Skeletal muscle tissue (tissue), 4 donors: ENCODE data around the gene TRMT44. TPM values are rescaled to one million over a fixed set of nuclear protein-coding genes. Genes with fewer than 3 reads are reported as not detected.
A peak's percentile ranks its signal among the peaks of the same experiment; 100 is the strongest.

Experiments used
- H3K27ac ChIP-seq: one replicate; pipeline ENCODE4 v1.7.0; 2013; ENCODE audit warnings: mild to moderate bottlenecking, low read depth, low read length, inconsistent platforms
- H3K27me3 ChIP-seq, 3 donors: one replicate each; pipeline ENCODE4 v1.7.0; 2013; ENCODE audit warnings: low read length in 3 of 3; ENCODE audit not compliant: control insufficient read depth in 3 of 3, insufficient read depth in 3 of 3
- H3K36me3 ChIP-seq, 3 donors: one replicate each; pipeline ENCODE4 v1.7.0; 2013; ENCODE audit warnings: low read length in 3 of 3; ENCODE audit not compliant: control insufficient read depth in 3 of 3, insufficient read depth in 3 of 3
- H3K4me1 ChIP-seq, 3 donors: one replicate each; pipeline ENCODE4 v1.7.0; 2013; ENCODE audit warnings: low read length in 3 of 3, mild to moderate bottlenecking in 3 of 3; ENCODE audit not compliant: control insufficient read depth in 3 of 3, insufficient read depth in 3 of 3
- H3K4me3 ChIP-seq, 3 donors: one replicate each; pipeline ENCODE4 v1.7.0; 2013; ENCODE audit warnings: low read length in 3 of 3
- H3K9ac ChIP-seq, 3 donors: one replicate each; pipeline ENCODE4 v1.7.0; 2013; ENCODE audit warnings: low read length in 3 of 3, mild to moderate bottlenecking in 3 of 3, moderate library complexity in 2 of 3, low read depth in 1 of 3
- H3K9me3 ChIP-seq, 3 donors: one replicate each; pipeline ENCODE4 v1.7.0; 2013; ENCODE audit warnings: low read length in 3 of 3; ENCODE audit not compliant: control insufficient read depth in 3 of 3
- total RNA-seq: library from RNA; depleted of rRNA; stranded (reverse); fragments of >200 nt; gene quantifications from one replicate; pipeline ENCODE4 v1.2.3, GENCODE V29; 2014
- donor health status: Osteomylitis.

Gene TRMT44
- total RNA-seq, 1 donor from 2014 or later, result 11.0 TPM

GRCh38 chr4:8398347-8398746, 42.2 kb upstream of the TRMT44 start:
- Histone ChIP-seq H3K36me3 (peaks cover 25 to 31% (median 31%) of the 10 kb centered on the region in 3 donors), H3K4me3 (no peak overlapping the region), H3K4me1 (peaks cover 22 to 32% (median 32%) of the 10 kb centered on the region in 3 donors), H3K9me3 (no peaks in the 10 kb centered on the region), H3K9ac (no peak overlapping the region), H3K27ac (no peak overlapping the region), H3K27me3 (no peaks in the 10 kb centered on the region)

- Histone ChIP-seq H3K9me3 (no peaks in the 10 kb centered on the region), H3K9ac (no peak overlapping the region), H3K27ac (no peak overlapping the region), H3K4me1 (peaks cover 20 to 24% (median 23%) of the 10 kb centered on the region in 3 donors), H3K4me3 (no peak overlapping the region), H3K27me3 (no peaks in the 10 kb centered on the region), H3K36me3 (peaks cover 24 to 34% (median 29%) of the 10 kb centered on the region in 3 donors)
These were observed 41.3 kb upstream of the TRMT44 start for GRCh38 chr4:8399298-8399697.

DNA sequence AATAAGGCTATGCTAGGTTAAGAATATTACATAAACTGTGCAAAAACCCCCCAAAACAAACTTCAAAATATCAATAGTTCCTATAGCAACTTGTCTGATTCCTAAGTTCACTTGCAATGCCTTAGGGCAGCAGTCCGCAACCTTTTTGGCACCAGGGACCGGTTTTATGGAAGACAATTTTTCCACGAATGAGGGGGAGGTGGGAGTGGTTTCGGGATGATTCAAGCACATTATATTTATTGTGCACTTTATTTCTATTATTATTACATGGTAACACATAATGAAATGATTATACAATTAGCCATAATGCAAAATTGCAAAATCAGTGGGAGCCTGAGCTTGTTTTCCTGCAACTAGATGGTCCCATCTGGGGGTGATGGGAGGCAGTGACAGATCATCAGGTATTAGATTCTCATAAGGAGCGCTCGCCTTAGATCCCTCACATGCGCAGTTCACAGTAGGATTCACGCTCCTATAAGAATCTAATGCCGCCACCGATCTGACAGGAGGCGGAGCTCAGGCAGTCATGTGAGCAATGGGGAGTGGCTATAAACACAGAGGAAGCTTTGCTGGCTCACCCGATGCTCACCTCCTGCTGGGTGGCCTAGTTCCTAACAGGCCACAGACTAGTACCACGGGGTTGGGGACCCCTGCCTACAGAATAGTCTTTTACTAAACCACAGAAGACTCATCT, 39.8 kb upstream of the TRMT44 start:
- no peaks in the 10 kb centered on the region for H3K9me3 ChIP-seq
- no peak overlapping the region for H3K27ac ChIP-seq
- peaks cover 29 to 39% (median 37%) of the 10 kb centered on the region in 3 donors for H3K36me3 ChIP-seq
- no peaks in the 10 kb centered on the region for H3K27me3 ChIP-seq
- H3K4me3 ChIP-seq, result no peak overlapping the region
- H3K4me1 ChIP-seq, result peaks cover 15 to 20% (median 19%) of the 10 kb centered on the region in 3 donors
- no peak overlapping the region for H3K9ac ChIP-seq

- Histone ChIP-seq H3K9ac (peak overlapping the region in 1 of 3 donors; percentile 50), H3K9me3 (no peaks in the 10 kb centered on the region), H3K4me3 (no peak overlapping the region), H3K27me3 (no peaks in the 10 kb centered on the region), H3K4me1 (peaks cover 15 to 20% (median 19%) of the 10 kb centered on the region in 3 donors), H3K27ac (no peak overlapping the region), H3K36me3 (peaks cover 29 to 39% (median 38%) of the 10 kb centered on the region in 3 donors)
These were observed 38.9 kb upstream of the TRMT44 start for GRCh38 chr4:8401665-8402064.

DNA sequence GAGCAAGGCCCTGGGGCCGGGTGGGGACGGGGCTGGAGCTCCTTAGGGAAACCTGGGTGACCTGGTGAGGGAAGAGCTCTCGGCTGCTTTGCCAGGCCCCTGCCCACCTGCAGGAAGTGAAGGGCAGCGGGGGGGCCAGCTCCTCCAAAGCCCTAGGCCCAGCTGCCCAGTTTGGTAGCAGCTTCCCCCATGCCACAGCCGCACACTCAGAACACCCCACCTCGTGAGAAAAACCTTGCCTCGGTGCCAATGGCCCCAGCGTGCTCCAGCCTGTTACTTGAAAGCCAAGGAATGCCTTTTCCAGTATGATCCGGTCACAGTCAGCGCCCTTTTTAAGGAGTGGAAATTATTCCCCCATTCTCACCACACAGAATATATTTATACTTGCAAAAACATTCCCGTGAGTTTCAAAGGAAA, 38.4 kb upstream of the TRMT44 start:
- Histone ChIP-seq H3K9me3 (no peaks in the 10 kb centered on the region), H3K27me3 (no peaks in the 10 kb centered on the region), H3K4me3 (no peak overlapping the region), H3K27ac (no peak overlapping the region), H3K4me1 (peaks cover 15 to 20% (median 19%) of the 10 kb centered on the region in 3 donors), H3K36me3 (peaks cover 29 to 36% (median 33%) of the 10 kb centered on the region in 3 donors), H3K9ac (peak overlapping the region in 2 of 3 donors; percentile 43 to 64)

DNA sequence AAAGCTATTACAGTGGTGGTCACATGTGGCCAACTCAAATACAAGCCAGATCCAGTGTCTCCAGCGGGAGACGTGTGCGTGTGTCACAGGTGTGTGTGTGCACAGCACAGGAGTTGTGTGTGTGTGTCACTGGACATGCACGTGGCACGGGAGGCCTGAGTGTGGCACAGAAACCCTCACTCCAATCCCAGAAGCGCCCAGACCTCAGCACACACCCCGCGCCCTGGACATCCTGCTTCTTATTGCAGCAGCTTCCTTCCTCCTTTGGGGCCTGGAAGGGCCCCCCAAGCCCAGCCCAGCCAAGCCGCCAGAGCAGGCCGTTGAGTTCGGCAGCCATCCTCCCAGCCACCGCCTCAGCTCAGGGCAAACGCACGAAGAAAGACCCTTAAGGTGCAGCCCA, 37.9 kb upstream of the TRMT44 start:
- Histone ChIP-seq H3K4me1 (peaks cover 15 to 20% (median 19%) of the 10 kb centered on the region in 3 donors), H3K36me3 (peaks cover 26 to 40% (median 32%) of the 10 kb centered on the region in 3 donors), H3K27me3 (no peaks in the 10 kb centered on the region), H3K4me3 (peak overlapping the region in 1 of 3 donors; percentile 49), H3K9ac (peak overlapping the region in 2 of 3 donors; percentile 43 to 64), H3K9me3 (no peaks in the 10 kb centered on the region), H3K27ac (peak overlapping the region; percentile 4)

DNA sequence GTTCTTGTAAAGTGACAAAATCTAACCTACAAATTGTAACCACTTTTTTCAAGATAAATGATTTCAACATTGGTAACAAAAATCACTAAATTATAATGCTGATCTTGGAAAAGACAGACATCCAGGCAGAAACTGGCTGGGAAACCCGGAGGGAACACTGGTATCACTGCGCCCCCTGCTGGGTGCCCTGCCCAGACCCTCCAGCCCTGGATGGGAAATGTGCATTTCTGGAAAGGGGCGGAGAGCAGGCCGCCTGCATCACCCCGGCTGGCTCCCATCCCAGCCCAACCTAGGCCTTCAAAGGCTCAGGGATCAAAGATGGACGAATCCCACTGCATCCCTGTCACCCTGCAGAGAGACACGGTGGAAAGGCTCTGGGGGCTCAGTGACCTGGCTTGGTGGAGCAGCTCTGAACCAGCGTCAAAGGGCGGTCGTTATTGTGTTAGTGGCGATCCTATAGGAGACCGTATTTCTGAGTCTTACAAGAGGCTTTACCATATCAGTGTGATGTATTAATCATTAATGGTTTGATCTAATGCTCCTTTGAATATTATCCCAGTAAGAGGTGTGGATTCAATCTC, 37.3 kb upstream of the TRMT44 start:
- H3K9me3 ChIP-seq, result no peaks in the 10 kb centered on the region

GRCh38 chr4:8403976-8404375, 36.6 kb upstream of the TRMT44 start:
- H3K36me3 ChIP-seq, result peaks cover 21 to 39% (median 38%) of the 10 kb centered on the region in 3 donors
- H3K27ac ChIP-seq, result no peak overlapping the region
- peaks cover 15 to 21% (median 20%) of the 10 kb centered on the region in 3 donors for H3K4me1 ChIP-seq
- no peak overlapping the region for H3K9ac ChIP-seq
- no peaks in the 10 kb centered on the region for H3K27me3 ChIP-seq
- H3K9me3 ChIP-seq, result no peaks in the 10 kb centered on the region
- H3K4me3 ChIP-seq, result no peak overlapping the region

More for the DNA sequence above, 37.3 kb upstream of the TRMT44 start:
- peaks cover 26 to 44% (median 36%) of the 10 kb centered on the region in 3 donors for H3K36me3 ChIP-seq
- peak overlapping the region; percentile 4 for H3K27ac ChIP-seq
- H3K4me1 ChIP-seq, result peaks cover 15 to 20% (median 19%) of the 10 kb centered on the region in 3 donors
- H3K9ac ChIP-seq, result no peak overlapping the region
- H3K4me3 ChIP-seq, result no peak overlapping the region
- H3K27me3 ChIP-seq, result no peaks in the 10 kb centered on the region

- Histone ChIP-seq H3K4me1 (peaks cover 15 to 27% (median 20%) of the 10 kb centered on the region in 3 donors), H3K27me3 (no peaks in the 10 kb centered on the region), H3K36me3 (peaks cover 24 to 39% (median 38%) of the 10 kb centered on the region in 3 donors), H3K9me3 (no peaks in the 10 kb centered on the region), H3K4me3 (no peak overlapping the region), H3K9ac (no peak overlapping the region), H3K27ac (no peak overlapping the region)
These were observed 35.6 kb upstream of the TRMT44 start for GRCh38 chr4:8404791-8405515.
